T-helper 1 cell treated with Interleukin-12 subunit alpha and Interleukin-12 subunit beta and Interleukin-4 antibody, amounts not matched to agents 30 ng/mL and 1 ng/mL, for 36 hours (primary cell): Measurements from ENCODE around the gene TTYH1. TPM values are rescaled to one million over a fixed set of nuclear protein-coding genes. Genes with fewer than 3 reads are reported as not detected.
"Not testable (repeated sequence)": the region's sequence is repeated elsewhere in the genome, so short reads cannot be mapped to it uniquely, and the experiment has no call there.

Experiments
- intact Hi-C: fragments of 100-400 bp; cut with micrococcal nuclease; formaldehyde crosslinking; loops from one replicate; pipeline ENCODE4 v1.15.1; 2024
- total RNA-seq: library from RNA; stranded (reverse); gene quantifications from 2 replicates; pipeline ENCODE4 v1.2.3, GENCODE V29; 2022

Gene TTYH1
- 2.2 and 2.4 TPM in 2 replicates for total RNA-seq

GRCh38 chr19:54415208-54415900 lies at the start of gene TTYH1:
Gene TTYH1 (plus strand): TSS chr19:54415464. CDS start chr19:54415553, 89 bp downstream.
- intact Hi-C loops: no loop called here

- intact Hi-C loops: not testable (repeated sequence)
Observed at GRCh38 chr19:54365798-54366197, 49.5 kb upstream of the TTYH1 start.

GRCh38 chr19:54366811-54367210 lies 48.5 kb upstream of the TTYH1 start:
- intact Hi-C loops: no loop called here

GRCh38 chr19:54369082-54369687 lies 46.1 kb upstream of the TTYH1 start:
- intact Hi-C loops: loop anchor here (1.0 kb wide), 1 partner anchor 9 kb away; no protein-coding TSS in a partner anchor

- intact Hi-C loops: loop anchor here (1.0 to 10.0 kb wide), 2 partner anchors 8 to 505 kb away; partner anchors contain the start of gene MYADM
Observed at GRCh38 chr19:54369688-54370433, 45.4 kb upstream of the TTYH1 start.

GRCh38 chr19:54370434-54370796 lies 44.8 kb upstream of the TTYH1 start:
- intact Hi-C loops: loop anchor here (10.0 kb wide), 1 partner anchor 506 kb away; the partner anchor contains the start of gene MYADM

- intact Hi-C loops: loop anchor here (1.0 to 10.0 kb wide), 2 partner anchors 9 to 507 kb away; partner anchors contain the start of gene MYADM
Observed at GRCh38 chr19:54371453-54371852, 43.8 kb upstream of the TTYH1 start.

GRCh38 chr19:54373781-54374631 lies 41.3 kb upstream of the TTYH1 start:
- intact Hi-C loops: loop anchor here (10.0 kb wide), 1 partner anchor 509 kb away; the partner anchor contains the start of gene MYADM

- intact Hi-C loops: loop anchor here (10.0 kb wide), 1 partner anchor 511 kb away; the partner anchor contains the start of gene MYADM
Observed at GRCh38 chr19:54375181-54375938, 39.9 kb upstream of the TTYH1 start.

- intact Hi-C loops: loop anchor here (10.0 kb wide), 1 partner anchor 512 kb away; the partner anchor contains the start of gene MYADM
Observed at GRCh38 chr19:54376610-54377285, 38.5 kb upstream of the TTYH1 start.

GRCh38 chr19:54379187-54379678 lies 36.0 kb upstream of the TTYH1 start:
- intact Hi-C loops: loop anchor here (10.0 kb wide), 1 partner anchor 514 kb away; the partner anchor contains the start of gene MYADM

- intact Hi-C loops: no loop called here
Observed at GRCh38 chr19:54380897-54381296, 34.4 kb upstream of the TTYH1 start.

- intact Hi-C loops: not testable (repeated sequence)
Observed at GRCh38 chr19:54382041-54382440, 33.2 kb upstream of the TTYH1 start.

GRCh38 chr19:54383330-54383729 lies 31.9 kb upstream of the TTYH1 start:
- intact Hi-C loops: no loop called here

- intact Hi-C loops: loop anchor here (1.0 to 5.0 kb wide), 4 partner anchors 10 to 141 kb away; no protein-coding TSS in a partner anchor
Observed at GRCh38 chr19:54387991-54388801, 27.1 kb upstream of the TTYH1 start.

GRCh38 chr19:54388802-54389139 lies 26.5 kb upstream of the TTYH1 start:
- intact Hi-C loops: loop anchor here (1.0 to 5.0 kb wide), 4 partner anchors 10 to 141 kb away; no protein-coding TSS in a partner anchor

GRCh38 chr19:54389553-54389952 lies 25.7 kb upstream of the TTYH1 start:
- intact Hi-C loops: loop anchor here (2.0 to 5.0 kb wide), 2 partner anchors 35 to 142 kb away; no protein-coding TSS in a partner anchor

GRCh38 chr19:54390942-54391577 lies 24.2 kb upstream of the TTYH1 start:
- intact Hi-C loops: loop anchor here (1.0 kb wide), 1 partner anchor 66 kb away; no protein-coding TSS in a partner anchor
